ENCODE results near the gene ITGAL. TPM values are rescaled to one million over a fixed set of nuclear protein-coding genes. Genes with fewer than 3 reads are reported as not detected.
A peak's percentile ranks its signal among the peaks of the same experiment; 100 is the strongest.
"Not testable (repeated sequence)": the region's sequence is repeated elsewhere in the genome, so short reads cannot be mapped to it uniquely, and the experiment has no call there.

The ITGAL gene
- total RNA-seq, 2 donors from 2014 or later, result 517 to 673 TPM

DNA sequence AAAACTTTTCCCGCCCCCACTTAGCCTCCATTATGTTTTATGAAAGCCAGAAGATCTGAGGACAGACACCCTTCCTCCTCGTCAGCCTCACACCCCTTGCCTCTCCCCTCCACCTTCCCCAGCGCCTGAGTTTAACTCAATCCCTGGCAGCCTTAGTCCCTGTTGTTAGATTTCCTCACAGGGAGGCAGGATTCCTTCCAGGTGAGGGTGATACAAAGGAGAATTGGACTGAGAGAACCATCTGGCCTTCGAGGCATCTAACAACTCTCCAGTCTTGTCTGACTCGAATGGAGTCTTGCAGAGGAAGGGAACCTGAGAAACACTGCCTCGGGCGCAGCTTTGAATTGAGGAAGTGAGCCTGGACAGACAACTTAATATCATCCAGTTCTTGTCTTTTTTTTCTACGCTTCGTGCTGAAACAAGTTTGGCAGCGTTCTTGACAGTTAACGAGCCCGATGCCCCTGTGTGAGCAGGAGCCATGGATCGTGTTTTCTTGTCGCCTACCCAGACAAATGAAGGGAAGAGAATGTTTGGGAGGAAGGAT, 55.2 kb downstream of the ITGAL start:
- Mint-ChIP-seq H3K4me3 (peak overlapping the region; percentile 78 to 86), H3K9me3 (no peaks in the 10 kb centered on the region), H3K4me1 (ENCODE audit: low read depth) (peaks cover 52% of the 10 kb centered on the region), H3K27ac (peak overlapping the region; percentile 22), H3K36me3 (ENCODE audit: insufficient read depth in 2 of 2) (peaks cover 0 to 5% of the 10 kb centered on the region in 2 donors), H3K27me3 (ENCODE audit: low read depth) (no peaks in the 10 kb centered on the region)
- DNase-seq, result no peak
- ATAC-seq (replicated peaks in 1 of 2), result no peak

DNA sequence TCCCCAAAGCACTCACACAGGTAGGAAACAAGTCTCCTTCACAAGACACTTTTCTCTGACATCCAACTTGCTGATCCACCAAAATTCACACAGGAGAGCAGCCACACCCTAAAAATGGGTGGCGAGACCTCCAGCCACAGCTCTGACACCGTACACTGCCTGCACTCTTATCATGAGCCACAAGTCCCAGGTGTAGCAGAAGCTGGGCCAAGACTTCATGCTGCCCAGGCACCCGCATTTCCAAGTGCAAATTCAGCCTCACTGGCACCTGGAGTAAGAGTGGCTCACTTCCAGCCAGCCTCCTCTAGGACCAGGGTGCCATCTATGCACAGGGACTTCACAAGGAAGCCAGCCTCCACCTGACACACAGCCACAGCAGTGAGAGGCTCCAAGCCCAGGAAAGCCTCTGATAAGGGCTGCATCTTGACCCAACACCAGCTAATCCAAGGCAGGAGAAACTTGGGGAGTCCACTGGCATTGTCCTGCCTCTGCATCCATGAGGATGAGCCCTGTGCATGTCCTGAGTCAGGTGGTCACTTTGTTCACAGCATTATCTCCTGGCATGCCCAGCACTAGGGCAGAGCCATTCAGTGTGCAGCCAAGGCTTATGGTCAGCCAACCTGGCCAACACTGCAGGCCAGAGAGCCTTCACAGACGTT, 56.4 kb downstream of the ITGAL start:
- Mint-ChIP-seq H3K4me3 (no peak overlapping the region), H3K27me3 (ENCODE audit: low read depth) (no peaks in the 10 kb centered on the region), H3K9me3 (no peaks in the 10 kb centered on the region), H3K27ac (peak overlapping the region; percentile 7), H3K36me3 (ENCODE audit: insufficient read depth in 2 of 2) (peaks cover 0 to 8% of the 10 kb centered on the region in 2 donors), H3K4me1 (ENCODE audit: low read depth) (peaks cover 54% of the 10 kb centered on the region)
- DNase-seq (no peak), ATAC-seq (replicated peaks in 1 of 2) (no peak)

DNA sequence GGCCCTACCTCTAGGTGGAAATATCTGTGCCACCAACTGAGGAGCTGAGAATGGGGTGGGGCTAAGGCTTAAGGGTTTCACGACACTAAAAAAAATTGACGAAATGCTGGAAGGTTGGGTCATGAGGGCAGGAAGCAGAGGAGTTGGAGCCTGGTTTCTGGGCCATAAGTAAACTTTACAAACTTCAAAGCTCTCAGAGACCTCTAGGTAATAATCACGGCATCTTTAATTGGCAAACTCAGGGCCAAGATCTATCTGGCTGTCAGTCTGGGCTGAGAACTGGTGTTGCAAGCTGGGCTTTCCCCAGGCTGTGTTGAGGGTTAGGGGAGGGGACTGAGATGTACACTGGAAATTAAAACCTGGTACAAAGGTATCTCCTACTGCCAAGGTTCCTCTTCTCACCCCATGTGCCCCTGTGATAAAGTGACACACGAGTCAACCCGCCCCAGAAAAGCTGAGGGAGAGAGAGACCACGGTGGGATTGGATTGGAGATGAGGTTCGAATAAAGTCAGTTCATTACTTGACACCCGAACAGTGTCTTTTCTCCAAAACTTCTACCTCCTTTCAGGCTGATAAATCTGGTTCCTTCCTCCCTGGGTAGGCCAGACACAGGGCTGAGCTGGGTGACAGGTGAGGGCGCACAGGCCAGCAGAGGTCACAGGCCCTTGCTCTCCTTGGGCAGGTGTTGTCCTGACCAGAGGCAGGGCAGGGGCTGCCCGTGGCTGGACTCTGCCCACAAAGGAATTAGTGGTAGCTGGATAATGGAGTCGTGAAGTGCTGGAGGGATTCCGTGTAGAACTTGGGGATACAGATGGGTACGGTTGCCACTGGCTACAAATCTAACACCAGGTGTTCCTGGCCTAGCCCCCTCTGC, 57.9 kb downstream of the ITGAL start:
- H3K9me3 Mint-ChIP-seq, result no peaks in the 10 kb centered on the region
- H3K27me3 Mint-ChIP-seq (ENCODE audit: low read depth), result no peaks in the 10 kb centered on the region
- ATAC-seq (replicated peaks in 1 of 2) (no peak), DNase-seq (no peak)
- H3K36me3 Mint-ChIP-seq (ENCODE audit: insufficient read depth in 2 of 2), result peaks cover 4 to 13% of the 10 kb centered on the region in 2 donors
- peak overlapping the region in 1 of 2 donors; percentile 27 for H3K4me3 Mint-ChIP-seq
- H3K27ac Mint-ChIP-seq, result peak overlapping the region; percentile 67
- H3K4me1 Mint-ChIP-seq (ENCODE audit: low read depth), result peaks cover 43% of the 10 kb centered on the region

DNA sequence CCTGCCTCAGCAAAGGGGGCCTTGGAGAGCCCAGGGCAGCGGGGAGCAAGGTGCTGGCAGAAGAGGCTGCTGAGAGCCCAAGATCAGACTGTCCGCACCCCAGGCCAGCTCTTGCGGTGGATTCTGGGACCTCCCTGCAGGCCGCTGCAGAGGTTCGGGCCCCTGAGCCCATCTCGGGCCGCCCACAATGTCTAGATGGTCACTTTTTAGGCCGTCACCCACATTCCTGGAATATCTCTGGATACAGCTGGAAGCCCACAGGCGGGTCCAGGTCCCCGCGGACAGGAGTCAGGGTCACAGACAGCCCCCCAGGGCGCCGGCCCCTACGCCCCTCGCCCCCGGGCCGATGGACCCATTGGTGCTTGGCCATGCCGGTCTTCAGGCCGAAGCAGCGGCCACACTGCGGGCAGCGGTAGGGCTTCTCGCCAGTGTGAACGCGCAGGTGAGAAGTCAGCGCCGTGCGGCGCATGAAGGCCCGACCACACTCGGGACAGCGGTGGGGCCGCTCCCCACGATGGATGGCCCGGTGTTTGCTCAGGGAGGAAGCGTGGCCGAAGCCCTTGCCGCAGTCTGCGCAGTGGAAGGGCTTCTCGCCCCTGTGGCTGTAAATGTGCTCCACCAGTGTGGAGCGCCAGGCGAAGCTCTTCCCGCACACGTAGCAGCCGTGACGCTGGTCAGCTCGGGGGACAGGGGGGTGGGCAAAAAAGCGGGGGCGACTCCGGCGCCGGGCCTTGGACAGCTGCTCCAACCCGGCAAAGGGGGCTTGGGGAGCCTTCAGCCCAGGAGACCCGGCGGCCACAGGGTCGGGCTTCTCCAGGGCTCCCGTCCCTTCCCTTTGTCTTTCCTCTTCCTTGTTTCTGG, 60.0 kb downstream of the ITGAL start:
- H3K27me3 Mint-ChIP-seq (ENCODE audit: low read depth), result no peaks in the 10 kb centered on the region
- peak overlapping the region; percentile 90 for H3K27ac Mint-ChIP-seq
- ATAC-seq (replicated peaks in 1 of 2) (no peak), DNase-seq (no peak)
- H3K36me3 Mint-ChIP-seq (ENCODE audit: insufficient read depth in 2 of 2), result peaks cover 6 to 17% of the 10 kb centered on the region in 2 donors
- H3K9me3 Mint-ChIP-seq, result no peaks in the 10 kb centered on the region
- peaks cover 59% of the 10 kb centered on the region for H3K4me1 Mint-ChIP-seq (ENCODE audit: low read depth)
- peak overlapping the region; percentile 81 to 99 for H3K4me3 Mint-ChIP-seq

DNA sequence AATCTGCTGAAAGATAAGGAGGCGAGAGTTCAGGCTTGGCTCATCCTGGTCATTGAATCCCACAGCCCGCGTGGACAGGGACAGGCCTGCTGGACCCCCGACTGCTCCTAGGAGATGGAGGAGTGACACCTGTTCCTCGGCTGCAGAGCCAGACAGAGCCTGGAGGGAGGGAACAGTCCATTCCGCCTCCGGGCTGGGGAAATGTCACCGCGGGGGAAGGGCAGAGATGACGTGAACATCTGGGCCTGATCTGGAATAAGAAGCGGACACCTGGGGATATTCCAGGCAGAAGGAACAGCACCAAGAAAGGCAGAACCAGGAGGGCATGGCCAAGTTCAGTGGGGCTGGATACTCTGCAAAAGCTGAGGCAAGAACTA, 60.6 kb downstream of the ITGAL start:
- no peak for DNase-seq
- peaks cover 59% of the 10 kb centered on the region for H3K4me1 Mint-ChIP-seq (ENCODE audit: low read depth)
- peak overlapping the region; percentile 90 for H3K27ac Mint-ChIP-seq

DNA sequence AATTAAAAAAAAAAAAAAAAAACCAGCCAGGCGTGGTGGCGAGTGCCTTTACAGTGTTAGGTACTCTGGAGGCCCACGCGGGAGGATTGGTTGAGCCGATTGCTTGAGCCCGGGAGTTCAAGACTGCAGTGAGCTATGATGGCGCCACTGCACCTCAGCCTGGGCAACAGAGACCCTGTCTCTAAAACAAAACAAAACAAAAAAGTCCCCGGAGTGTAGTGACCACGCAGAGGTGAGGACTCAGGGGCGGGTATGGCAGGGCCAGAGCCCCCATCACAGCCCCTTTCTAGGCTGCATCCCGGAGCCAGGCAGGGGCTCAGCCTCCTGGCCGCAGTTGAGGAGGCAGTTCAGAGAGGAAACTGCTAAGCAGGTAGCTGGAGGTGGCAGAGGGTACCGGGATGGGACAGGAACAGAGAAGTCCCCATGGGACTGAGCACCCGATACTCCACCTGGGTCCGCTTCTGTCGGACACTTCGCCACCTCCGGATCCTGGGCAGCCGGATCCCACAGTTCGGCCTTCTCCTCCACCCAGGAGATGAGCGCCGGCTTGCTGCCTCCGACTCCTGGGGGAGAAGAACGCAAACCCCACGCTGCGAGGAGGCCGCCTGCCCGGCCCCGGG, 61.3 kb downstream of the ITGAL start:
- Mint-ChIP-seq H3K9me3 (no peaks in the 10 kb centered on the region), H3K4me1 (ENCODE audit: low read depth) (peaks cover 63% of the 10 kb centered on the region), H3K27ac (peak overlapping the region; percentile 94), H3K4me3 (peak overlapping the region; percentile 95 to 99), H3K27me3 (ENCODE audit: low read depth) (no peaks in the 10 kb centered on the region), H3K36me3 (ENCODE audit: insufficient read depth in 2 of 2) (peaks cover 6 to 17% of the 10 kb centered on the region in 2 donors)
- ATAC-seq (replicated peaks in 1 of 2), result peak in 1 of 2 donors; percentile 3
- no peak for DNase-seq

More for the DNA sequence above, 60.6 kb downstream of the ITGAL start:
- peaks cover 6 to 17% of the 10 kb centered on the region in 2 donors for H3K36me3 Mint-ChIP-seq (ENCODE audit: insufficient read depth in 2 of 2)
- no peaks in the 10 kb centered on the region for H3K9me3 Mint-ChIP-seq
- ATAC-seq (replicated peaks in 1 of 2), result no peak
- peak overlapping the region; percentile 81 to 99 for H3K4me3 Mint-ChIP-seq
- no peaks in the 10 kb centered on the region for H3K27me3 Mint-ChIP-seq (ENCODE audit: low read depth)

DNA sequence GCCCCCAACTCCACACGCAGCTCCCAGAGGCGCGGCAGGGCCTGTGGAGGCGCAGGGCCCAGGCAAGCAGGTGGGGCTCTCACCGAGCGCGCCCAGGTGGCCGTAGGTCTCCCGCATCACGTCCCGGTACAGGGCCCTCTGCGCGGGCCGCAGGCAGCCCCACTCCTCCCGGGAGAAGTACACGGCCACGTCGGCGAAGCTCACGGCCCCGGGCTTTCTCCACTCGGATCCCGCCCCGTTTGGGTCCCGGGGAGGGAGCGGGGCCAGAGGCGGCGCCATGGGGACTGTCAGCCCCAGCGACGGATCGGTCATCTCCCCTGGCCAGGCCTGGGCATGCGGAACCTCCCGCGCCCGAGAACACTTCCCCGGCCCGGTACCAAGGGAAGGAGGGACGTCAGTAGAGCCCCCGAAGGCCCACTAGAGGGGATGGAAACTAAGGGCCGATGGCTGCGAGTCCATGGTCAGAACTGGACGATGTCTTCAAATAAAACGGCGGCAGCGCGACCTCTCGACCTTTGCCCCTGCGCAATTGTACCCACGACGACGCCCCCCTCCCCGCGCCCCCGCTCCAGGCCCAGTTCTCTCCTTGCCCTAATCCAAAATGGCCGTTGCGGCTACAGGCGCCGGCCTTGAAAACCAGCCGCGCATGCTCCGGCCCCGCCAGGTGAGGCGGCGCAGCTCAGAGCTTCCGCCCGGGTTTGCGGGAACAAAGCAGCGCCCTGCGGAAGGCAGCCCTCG, 62.0 kb downstream of the ITGAL start, which contains the start of gene ZNF747:
TSS of gene ZNF747 (minus strand) at position 491 of the 738 bp plus-strand sequence. CDS start at position 312, 179 bp downstream.
- peaks cover 6 to 19% of the 10 kb centered on the region in 2 donors for H3K36me3 Mint-ChIP-seq (ENCODE audit: insufficient read depth in 2 of 2)
- H3K4me3 Mint-ChIP-seq, result peak within 1 kb of the TSS; percentile 95 to 99
- ATAC-seq (replicated peaks in 1 of 2) (peak; percentile 80 to 85), DNase-seq (peak; percentile 92 to 94)
- no peaks in the 10 kb centered on the region for H3K27me3 Mint-ChIP-seq (ENCODE audit: low read depth)
- peaks cover 61% of the 10 kb centered on the region for H3K4me1 Mint-ChIP-seq (ENCODE audit: low read depth)
- H3K9me3 Mint-ChIP-seq, result no peaks in the 10 kb centered on the region
- H3K27ac Mint-ChIP-seq, result peak within 1 kb of the TSS; percentile 98

DNA sequence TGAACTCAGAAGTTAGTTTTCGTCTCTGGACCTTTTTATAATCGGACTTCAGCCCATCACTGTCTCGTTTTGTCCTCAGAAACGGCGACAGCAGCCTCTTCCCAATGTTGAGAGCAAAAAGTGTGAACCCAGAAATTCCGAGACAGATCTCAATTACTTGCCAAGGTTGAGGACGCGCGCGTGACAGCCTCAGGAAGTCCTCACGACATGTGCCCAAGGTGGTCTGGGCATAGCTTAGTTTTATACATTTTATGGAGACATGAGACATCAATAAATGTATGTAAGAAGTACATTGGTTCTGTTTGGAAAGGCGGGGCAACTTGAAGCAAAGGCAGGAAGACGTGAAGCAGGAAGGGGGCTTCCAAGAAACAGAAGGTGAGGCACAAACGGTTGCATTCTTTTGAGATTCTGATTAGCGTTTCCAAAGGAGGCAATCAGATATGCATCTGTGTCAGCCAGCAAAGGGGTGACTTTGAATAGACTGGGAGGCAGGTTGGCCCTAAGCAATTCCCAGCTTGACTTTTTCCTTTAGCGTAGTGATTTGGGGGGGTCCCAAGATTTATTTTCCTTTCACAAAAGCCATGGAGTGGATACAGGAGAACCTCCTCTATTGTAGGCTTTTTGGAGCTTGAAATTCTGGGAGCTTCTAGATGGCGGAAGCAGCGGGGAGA, 62.7 kb downstream of the ITGAL start:
- H3K9me3 Mint-ChIP-seq, result no peaks in the 10 kb centered on the region
- ATAC-seq (replicated peaks in 1 of 2) (peak; percentile 16 to 21), DNase-seq (no peak)
- H3K4me1 Mint-ChIP-seq (ENCODE audit: low read depth), result peaks cover 54% of the 10 kb centered on the region
- H3K4me3 Mint-ChIP-seq, result peak overlapping the region; percentile 95 to 99
- H3K27me3 Mint-ChIP-seq (ENCODE audit: low read depth), result no peaks in the 10 kb centered on the region
- H3K36me3 Mint-ChIP-seq (ENCODE audit: insufficient read depth in 2 of 2), result peaks cover 6 to 19% of the 10 kb centered on the region in 2 donors
- peak overlapping the region; percentile 98 for H3K27ac Mint-ChIP-seq

DNA sequence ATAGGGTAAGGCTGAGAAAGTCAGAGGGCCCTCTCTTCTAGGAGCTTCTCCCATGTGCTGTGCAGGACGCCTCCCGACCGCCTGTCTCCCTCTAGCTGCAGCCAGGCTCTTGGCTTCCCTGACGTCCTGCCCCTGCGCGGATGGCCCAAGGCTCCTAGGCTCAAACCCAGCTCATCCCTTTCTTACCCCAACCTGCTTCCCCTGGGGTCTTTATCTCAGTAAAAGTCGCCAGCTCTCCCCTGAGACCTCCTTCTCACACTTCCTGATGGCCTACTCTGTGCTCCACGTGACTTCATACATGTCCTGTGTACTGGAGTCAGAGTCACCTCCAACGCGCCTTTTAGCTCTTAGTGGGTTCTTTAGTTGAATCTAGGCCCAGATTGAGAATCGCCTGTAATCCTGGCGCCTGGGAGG, 63.2 kb downstream of the ITGAL start:
- Mint-ChIP-seq H3K27me3 (ENCODE audit: low read depth) (no peaks in the 10 kb centered on the region), H3K4me1 (ENCODE audit: low read depth) (peaks cover 49% of the 10 kb centered on the region), H3K27ac (peak overlapping the region; percentile 98), H3K4me3 (peak overlapping the region; percentile 95 to 99), H3K36me3 (ENCODE audit: insufficient read depth in 2 of 2) (peaks cover 6 to 19% of the 10 kb centered on the region in 2 donors), H3K9me3 (no peaks in the 10 kb centered on the region)
- DNase-seq (peak; percentile 75 to 77), ATAC-seq (replicated peaks in 1 of 2) (peak; percentile 74 to 78)

DNA sequence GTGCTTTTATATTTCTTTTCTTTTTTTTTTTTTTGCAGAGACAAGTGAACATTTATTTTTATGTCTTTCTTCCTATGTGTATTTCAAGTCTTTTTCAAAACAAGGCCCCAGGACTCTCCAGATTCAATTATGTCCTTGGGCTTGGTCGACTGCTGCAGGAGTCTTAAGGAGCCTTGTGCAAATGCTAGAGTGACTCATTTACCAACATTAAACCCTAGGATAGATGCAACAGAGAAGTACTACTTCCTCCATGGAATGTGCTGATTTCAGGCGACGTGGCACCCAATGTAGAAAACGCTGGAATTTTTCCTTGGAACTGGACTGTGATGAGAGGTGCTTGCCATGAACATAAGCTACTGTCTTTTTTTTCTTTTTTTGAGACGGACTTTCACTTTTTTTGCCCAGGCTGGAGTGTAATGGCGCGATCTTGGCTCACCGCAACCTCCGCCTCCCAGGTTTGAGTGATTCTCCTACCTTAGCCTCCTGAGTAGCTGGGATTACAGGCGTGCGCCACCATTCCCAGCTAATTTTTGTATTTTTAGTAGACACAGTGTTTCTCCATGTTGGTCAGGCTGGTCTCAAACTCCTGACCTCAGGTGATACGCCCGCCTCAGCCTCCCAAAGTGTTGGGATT, 64.0 kb downstream of the ITGAL start:
- Mint-ChIP-seq H3K4me3 (peak overlapping the region; percentile 95 to 99), H3K36me3 (ENCODE audit: insufficient read depth in 2 of 2) (peaks cover 6 to 15% of the 10 kb centered on the region in 2 donors), H3K27ac (peak overlapping the region; percentile 98), H3K4me1 (ENCODE audit: low read depth) (peaks cover 42% of the 10 kb centered on the region)
- not testable (repeated sequence) for H3K9me3 Mint-ChIP-seq; DNase-seq; ATAC-seq (replicated peaks in 1 of 2); H3K27me3 Mint-ChIP-seq (ENCODE audit: low read depth)

Measured in activated T-cell treated with anti-CD3 and anti-CD28 coated beads, Interleukin-2, amount 50 U/mL, for 72 hours (primary cell).